ENCODE measurements around the gene PARVB. TPM values are rescaled to one million over a fixed set of nuclear protein-coding genes. Genes with fewer than 3 reads are reported as not detected.

PARVB gene
- total and polyA plus RNA-seq, 9 of the 15 experiments (the other 6 are each of a cell fraction or from before 2014, with no cell fraction given): 1.1 to 59.2 (median 29.2) TPM

DNA sequence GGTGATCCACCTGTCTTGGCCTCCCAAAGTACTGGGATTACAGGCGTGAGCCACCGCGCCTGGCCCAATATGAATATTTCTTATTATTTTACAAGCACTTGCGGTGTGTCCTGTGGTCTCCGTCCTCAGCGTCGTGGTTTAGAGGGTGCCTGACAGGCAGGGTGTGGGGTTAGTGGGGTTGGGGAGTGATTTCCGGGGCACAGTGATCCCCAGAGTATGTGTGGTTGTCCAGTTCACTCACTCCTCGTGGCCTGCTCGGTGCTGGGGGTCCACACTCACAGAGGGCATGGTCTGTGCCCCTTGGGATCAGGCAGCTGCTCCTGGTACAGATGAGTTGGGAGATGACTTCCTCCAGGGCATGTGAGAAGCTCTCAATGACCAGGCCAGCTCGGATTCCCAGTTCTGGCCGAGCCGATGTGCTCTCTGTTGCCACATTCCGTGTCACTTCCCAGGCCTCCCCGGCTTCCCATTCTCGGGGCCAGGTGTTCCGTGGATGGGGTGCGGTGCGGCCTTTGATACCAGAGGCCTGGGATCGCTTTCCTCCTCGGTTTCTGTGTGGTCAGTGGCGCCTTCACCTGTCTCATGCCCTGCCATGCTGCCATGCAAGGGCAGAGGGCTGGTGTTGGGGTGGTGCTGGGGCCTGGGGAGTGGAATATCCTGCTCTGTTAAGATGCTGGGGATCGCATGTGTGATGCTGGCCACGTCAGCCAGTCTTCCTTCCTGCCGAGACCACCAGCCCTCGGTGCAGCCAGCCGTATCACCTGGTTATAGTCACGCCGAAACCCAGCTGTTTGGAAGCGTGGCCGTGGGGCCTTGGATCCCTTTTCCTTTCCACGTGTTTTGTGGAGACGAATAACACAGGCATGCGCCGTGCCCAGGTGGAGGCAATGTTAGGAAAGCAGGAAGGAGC lies 39.6 kb downstream of the PARVB start (continued):
- TF ChIP-seq CBFB (CRISPR knock-in tag; IDR thresholded peaks at IDR 0.05) (no peak), ZNF121 (CRISPR knock-in tag; conservative IDR thresholded peaks at IDR 0.05) (no peak)

DNA sequence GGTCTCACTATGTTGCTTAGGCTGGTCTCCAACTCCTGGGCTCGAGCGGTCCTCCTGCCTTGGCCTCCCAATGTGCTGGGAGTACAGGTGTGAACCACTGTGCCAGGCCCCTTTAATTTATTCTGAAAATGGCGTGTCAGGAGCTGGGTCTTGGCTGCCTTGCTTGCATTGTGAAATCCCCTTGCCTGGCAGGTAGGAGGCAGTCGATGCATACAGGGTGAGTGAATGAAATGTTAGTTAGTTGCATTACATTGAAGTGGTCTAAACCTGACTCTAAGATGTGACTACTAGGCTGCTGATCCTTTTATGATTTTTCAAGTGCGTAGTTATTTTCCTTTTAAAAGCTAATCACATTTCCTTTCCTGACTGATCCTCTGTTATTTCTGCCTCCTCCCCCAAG lies 42.9 kb downstream of the PARVB start:
- Histone ChIP-seq H3K27ac (ENCODE audit: extremely low read depth, low read depth, low read length) (no peak overlapping the region), H3K36me3 (ENCODE audit: control insufficient read depth, insufficient read depth, low read length) (no peaks in the 10 kb centered on the region), H3K4me2 (ENCODE audit: insufficient read depth, low read length) (no peak overlapping the region), H4K20me1 (replicated peaks; ENCODE audit: control insufficient read depth, insufficient read depth, low read length) (no peaks in the 10 kb centered on the region; the same call in 1 of the 2 replicates), H3K9me1 (ENCODE audit: control insufficient read depth, insufficient read depth, low read length) (no peaks in the 10 kb centered on the region), H2AFZ (ENCODE audit: low read depth, low read length) (no peak overlapping the region), H3K9ac (ENCODE audit: insufficient read depth in 1 of 2, low read depth in 2 of 2, low read length in 2 of 2) (no peak overlapping the region; a peak in 1 of 4 replicates), H3K9me3 (replicated peaks; ENCODE audit: control insufficient read depth, insufficient read depth, low read depth, low read length) (no peaks in the 10 kb centered on the region), H3K79me2 (ENCODE audit: control insufficient read depth, insufficient read depth, low read length) (no peaks in the 10 kb centered on the region; the same call in 2 of the 3 replicates), H3K4me3 (no peak overlapping the region), H3K4me1 (replicated peaks in 1 of 2; ENCODE audit: control insufficient read depth in 2 of 2, insufficient read depth in 2 of 2, low read length in 2 of 2) (peaks cover 0 to 24% of the 10 kb centered on the region in 2 experiments; a peak in 4 of 5 replicates), H3K27me3 (ENCODE audit: control insufficient read depth in 2 of 2, insufficient read depth in 2 of 2, low read length in 2 of 2) (no peaks in the 10 kb centered on the region)
- POLR2A ChIA-PET: no interaction called here
- no peak for ATAC-seq
- TF ChIP-seq SMC3 (conservative IDR thresholded peaks at IDR 0.05; ENCODE audit: insufficient read depth, low read depth, low read length) (no peak), BRCA1 (IDR thresholded peaks at IDR 0.05) (no peak), BRCA1 (CRISPR knock-in tag; IDR thresholded peaks at IDR 0.05) (no peak), SRF (CRISPR knock-in tag; IDR thresholded peaks at IDR 0.05) (no peak), SP1 (CRISPR knock-in tag; IDR thresholded peaks at IDR 0.05) (no peak), BDP1 (IDR thresholded peaks at IDR 0.05; ENCODE audit: insufficient read depth, insufficient read length) (no peak), HLTF (IDR thresholded peaks at IDR 0.05) (no peak)
- TF ChIP-seq, protein P1, sequence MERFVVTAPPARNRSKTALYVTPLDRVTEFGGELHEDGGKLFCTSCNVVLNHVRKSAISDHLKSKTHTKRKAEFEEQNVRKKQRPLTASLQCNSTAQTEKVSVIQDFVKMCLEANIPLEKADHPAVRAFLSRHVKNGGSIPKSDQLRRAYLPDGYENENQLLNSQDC (CRISPR knock-in tag; IDR thresholded peaks at IDR 0.05): no peak
- no peak for FAIRE-seq
- DNase-seq (ENCODE audit: extremely low read depth in 1 of 4, low spot score in 3 of 4): no peak
- 78% methylated on average over 5 of the region's 5 CpGs for WGBS (ENCODE audit: insufficient coverage, low coverage, missing lambda C conversion rate)
- CTCF ChIA-PET (ENCODE audit: low intra/inter-chr PET ratio): no interaction called here
- in situ Hi-C loops (cut with MboI): no loop called here
- intact Hi-C loops (cut with micrococcal nuclease): no loop called here
- no TSS peak for BruUV-seq (replicated peaks)
